HepG2 (cell line): ENCODE results near the gene TXNRD2. TPM values are rescaled to one million over a fixed set of nuclear protein-coding genes. Genes with fewer than 3 reads are reported as not detected.
"Not testable (repeated sequence)": the region's sequence is repeated elsewhere in the genome, so short reads cannot be mapped to it uniquely, and the experiment has no call there.

ENCODE experiments used
- ATAC-seq: fragments of 200-7000 bp; cut with Tn5 transposase; 3 replicates; pipeline ENCODE4 v1.9.1; 2020; ENCODE audit warnings: mild to moderate bottlenecking, moderate library complexity
- BruUV-seq: library from RNA; stranded (reverse); fragments of 400-500 nt; replicated peaks from 2 replicates; lab custom pipeline; 2021; lab: Mats Ljungman, UMichigan
- CTCF ChIA-PET: fragments of 300-600 bp; formaldehyde crosslinking; extraction: SDS; loops from one replicate; lab custom pipeline; 2021; ENCODE audit warnings: low total read pairs, inconsistent platforms, low intra/inter-chr PET ratio; lab: Yijun Ruan, JAX
- POLR2A ChIA-PET: fragments of 350-600 bp; sonication (Branson Sonifier 250); formaldehyde crosslinking; loops from one replicate; lab custom pipeline; 2020; ENCODE audit warnings: antibody characterized with exemption, inconsistent platforms; lab: Yijun Ruan, JAX
- DNase-seq: peaks from one replicate; pipeline ENCODE4 v3.0.0-alpha.2; 2015; ENCODE audit warnings: low spot score
- FAIRE-seq: peaks from 3 replicates; lab custom pipeline; 2011; peaks lifted over from hg19 to GRCh38; lab: Jason Lieb, UNC
- H2AFZ ChIP-seq: one replicate; pipeline ENCODE4 v1.6.1; 2011; ENCODE audit warnings: low read length, inconsistent platforms
- H3K27ac ChIP-seq: fragments of 300-600 bp; 3 replicates; pipeline ENCODE4 v1.8.0; 2011; ENCODE audit warnings: mixed run types, mild to moderate bottlenecking, mixed read lengths, low read length, inconsistent platforms; ENCODE audit not compliant: insufficient read depth; ENCODE audit errors: extremely low read length
- H3K27me3 ChIP-seq, 2 experiments: fragments of 200-600 bp in 1 of 2; 2 replicates in 1 of 2; 3 replicates in 1 of 2; pipeline versions ENCODE4 v1.6.0 to v1.8.0; 2011; ENCODE audit warnings: low read length in 2 of 2, mild to moderate bottlenecking in 2 of 2, moderate library complexity in 2 of 2, inconsistent platforms in 1 of 2; ENCODE audit not compliant: insufficient read depth in 2 of 2, control insufficient read depth in 1 of 2
- H3K36me3 ChIP-seq, 2 experiments: fragments of 200-600 bp in 1 of 2; replicated peaks in 1 of 2; 2 replicates in 1 of 2; 3 replicates in 1 of 2; pipeline versions ENCODE4 v1.5.1 to v1.8.0; 2011; ENCODE audit warnings: low read length in 2 of 2, inconsistent platforms in 1 of 2; ENCODE audit not compliant: insufficient read depth in 2 of 2, control insufficient read depth in 1 of 2
- H3K4me1 ChIP-seq: 2 replicates; pipeline ENCODE4 v1.5.1; 2012; ENCODE audit warnings: low read length, inconsistent platforms; ENCODE audit not compliant: insufficient read depth
- H3K4me2 ChIP-seq: 2 replicates; pipeline ENCODE4 v1.6.0; 2011; ENCODE audit warnings: low read depth, low read length, inconsistent platforms
- H3K4me3 ChIP-seq, 3 experiments: fragments of 200-600 bp in 1 of 3; sonication (generic), shearing (Covaris generic) in 1 of 3; replicated peaks in 1 of 3; 2 replicates each; pipeline ENCODE4 v1.5.1; 2011 to 2016; ENCODE audit warnings: low read length in 3 of 3, inconsistent platforms in 2 of 3, low read depth in 2 of 3, mild to moderate bottlenecking in 2 of 3, control low read depth in 1 of 3, mixed read lengths in 1 of 3; ENCODE audit not compliant: insufficient read depth in 1 of 3
- H3K79me2 ChIP-seq: one replicate; pipeline ENCODE4 v1.6.1; 2011; ENCODE audit warnings: low read length, inconsistent platforms; ENCODE audit not compliant: insufficient read depth
- H3K9ac ChIP-seq: 2 replicates; pipeline ENCODE4 v1.6.0; 2011; ENCODE audit warnings: mild to moderate bottlenecking, low read depth, low read length, inconsistent platforms; ENCODE audit not compliant: insufficient read depth
- H3K9me3 ChIP-seq: 2 replicates; pipeline ENCODE4 v1.5.1; 2012; ENCODE audit warnings: mild to moderate bottlenecking, low read length
- H4K20me1 ChIP-seq: 2 replicates; pipeline ENCODE4 v1.6.0; 2011; ENCODE audit warnings: inconsistent platforms, mild to moderate bottlenecking, low read length, moderate library complexity; ENCODE audit not compliant: insufficient read depth
- DDIT3 ChIP-seq: sonication (generic); formaldehyde crosslinking; IDR thresholded peaks from 2 replicates; pipeline ENCODE4 v1.4.0; 2020; ENCODE audit warnings: mild to moderate bottlenecking, missing genetic modification reagents
- FOXP4 ChIP-seq: sonication (generic); formaldehyde crosslinking; IDR thresholded peaks from 2 replicates; pipeline ENCODE4 v1.4.0; 2020; ENCODE audit warnings: missing genetic modification reagents
- GTF2F1 ChIP-seq: fragments of 150-350 bp; IDR thresholded peaks from 2 replicates; pipeline ENCODE4 v1.6.1; 2014; ENCODE audit warnings: low read length
- KLF6 ChIP-seq: IDR thresholded peaks from 2 replicates; pipeline ENCODE4 v1.8.0; 2016; ENCODE audit warnings: missing biosample characterization, missing genetic modification reagents
- PAWR ChIP-seq: sonication (generic); formaldehyde crosslinking; IDR thresholded peaks from 2 replicates; pipeline ENCODE4 v1.4.0; 2020; ENCODE audit warnings: missing genetic modification reagents, mild to moderate bottlenecking, borderline replicate concordance
- PTBP1 ChIP-seq: fragments of 200-400 bp; formaldehyde crosslinking; IDR thresholded peaks from 2 replicates; pipeline ENCODE4 v1.6.1; 2018; ENCODE audit warnings: low read length, low read depth; ENCODE audit not compliant: poor library complexity, severe bottlenecking
- RNF2 ChIP-seq: fragments of 450-650 bp; conservative IDR thresholded peaks from 2 replicates; pipeline ENCODE4 v1.6.1; 2016; ENCODE audit warnings: low read depth
- TBL1XR1 ChIP-seq: fragments of 150-350 bp; IDR thresholded peaks from 2 replicates; pipeline ENCODE4 v1.6.1; 2014; ENCODE audit warnings: borderline replicate concordance, low read length; ENCODE audit not compliant: partially characterized antibody
- ZBTB21 ChIP-seq: sonication (generic); formaldehyde crosslinking; IDR thresholded peaks from 2 replicates; pipeline ENCODE4 v1.4.0; 2020; ENCODE audit warnings: missing genetic modification reagents
- ZBTB37 ChIP-seq: sonication (generic); formaldehyde crosslinking; IDR thresholded peaks from 2 replicates; pipeline ENCODE4 v1.4.0; 2020; ENCODE audit warnings: mild to moderate bottlenecking, missing genetic modification reagents
- ZFYVE20 ChIP-seq: sonication (generic); formaldehyde crosslinking; IDR thresholded peaks from 2 replicates; pipeline ENCODE4 v1.8.0; 2023; ENCODE audit warnings: low read depth, mild to moderate bottlenecking, moderate library complexity, missing genetic modification reagents, borderline replicate concordance
- ZNF326 ChIP-seq: sonication (generic); formaldehyde crosslinking; IDR thresholded peaks from 2 replicates; pipeline ENCODE4 v1.4.0; 2020; ENCODE audit warnings: missing genetic modification reagents, borderline replicate concordance
- ZNF33B ChIP-seq: sonication (generic); formaldehyde crosslinking; IDR thresholded peaks from 2 replicates; pipeline ENCODE4 v1.5.1; 2020; ENCODE audit warnings: mild to moderate bottlenecking, missing genetic modification reagents
- ZNF761 ChIP-seq: sonication (generic); formaldehyde crosslinking; conservative IDR thresholded peaks from 2 replicates; pipeline ENCODE4 v1.4.0; 2020; ENCODE audit warnings: mild to moderate bottlenecking, missing genetic modification reagents
- WGBS: methylation state at CpG from one replicate; pipeline ENCODE4 v1.1.6; 2017; ENCODE audit warnings: low lambda C conversion rate; 5-methylcytosine and 5-hydroxymethylcytosine counted together
- in situ Hi-C: cut with HindIII; loops from 2 replicates; pipeline ENCODE4 v1.10.0; 2017; ENCODE audit warnings: low pct_unique_long_range_greater_than_20kb; ENCODE audit not compliant: extremely low pct_ligation_motif_present
- intact Hi-C: fragments of 100-400 bp; cut with micrococcal nuclease; formaldehyde crosslinking; loops from one replicate; pipeline ENCODE4 v1.10.0; 2022; ENCODE audit not compliant: unreplicated experiment
- polyA plus RNA-seq, 8 experiments: library from polyadenylated mRNA; depleted of rRNA in 3 of 8; stranded (reverse) in 7 of 8; unstranded in 1 of 8; fragments of >200 nt; fragmentation: Illumina TruSeq in 4 of 8; extraction: Trizol in 4 of 8; gene quantifications; 2 replicates each; pipeline versions ENCODE4 v1.2.1 to v1.2.3, GENCODE V29; 2011 to 2016; ENCODE audit warnings: low read depth in 4 of 8, missing spikeins in 1 of 8, mixed read lengths in 1 of 8; ENCODE audit not compliant: insufficient read depth in 1 of 8
- total RNA-seq, 5 experiments: library from RNA; depleted of rRNA; stranded (reverse); fragments of >200 nt; fragmentation: Illumina TruSeq; extraction: Trizol; gene quantifications; 2 replicates each; pipeline ENCODE4 v1.2.3, GENCODE V29; 2016; ENCODE audit warnings: low read depth in 1 of 5

TXNRD2 gene
- total and polyA plus RNA-seq, 2 of the 13 experiments (the other 11 are each of a cell fraction or from before 2014, with no cell fraction given), result 17.5 to 18.6 TPM

GRCh38 chr22:19883446-19883845 lies 58.2 kb downstream of the TXNRD2 start:
- 96% methylated on average over 8 of the region's 8 CpGs for WGBS
- DNase-seq, H3K9me3 ChIP-seq, H3K4me2 ChIP-seq, H3K36me3 ChIP-seq, CTCF ChIA-PET, H3K79me2 ChIP-seq, in situ Hi-C loops, POLR2A ChIA-PET, H3K9ac ChIP-seq, H3K27me3 ChIP-seq, H3K4me3 ChIP-seq, ATAC-seq, BruUV-seq, H2AFZ ChIP-seq, FAIRE-seq, H4K20me1 ChIP-seq, intact Hi-C loops, H3K27ac ChIP-seq: not testable (repeated sequence)
- H3K4me1 ChIP-seq, result peaks cover 34% of the 10 kb centered on the region

- intact Hi-C loops, result no loop called here
- no peak overlapping the region for H3K4me3 ChIP-seq
- H3K4me2 ChIP-seq, result no peak overlapping the region
- FAIRE-seq (no peak), DNase-seq (no peak), ATAC-seq (no peak)
- ChIA-PET POLR2A (no interaction called here), CTCF (no interaction called here)
- 94% methylated on average over 18 of the region's 26 CpGs for WGBS
- H3K9me3 ChIP-seq, result no peaks in the 10 kb centered on the region
- no peaks in the 10 kb centered on the region for H3K36me3 ChIP-seq
- H3K4me1 ChIP-seq, result peaks cover 34% of the 10 kb centered on the region
- no peak overlapping the region for H3K9ac ChIP-seq
- H3K79me2 ChIP-seq, result no peaks in the 10 kb centered on the region
- BruUV-seq, result no TSS peak
- no peak overlapping the region for H2AFZ ChIP-seq
- in situ Hi-C loops, result no loop called here
- no peak overlapping the region for H3K27ac ChIP-seq
- H4K20me1 ChIP-seq, result no peaks in the 10 kb centered on the region
- H3K27me3 ChIP-seq, result no peaks in the 10 kb centered on the region
- TF ChIP-seq ZNF326 (CRISPR knock-in tag), result no peak
- TF ChIP-seq DDIT3, result no peak
- TF ChIP-seq ZNF33B (CRISPR knock-in tag), result no peak
- TF ChIP-seq FOXP4 (CRISPR knock-in tag), result no peak
- no peak for TF ChIP-seq ZFYVE20 (CRISPR knock-in tag)
- no peak for TF ChIP-seq KLF6 (CRISPR knock-in tag)
- no peak for TF ChIP-seq ZBTB37 (CRISPR knock-in tag)
- TF ChIP-seq PTBP1, result no peak
- no peak for TF ChIP-seq ZBTB21
- TF ChIP-seq GTF2F1, result no peak
- no peak for TF ChIP-seq PAWR (CRISPR knock-in tag)
- no peak for TF ChIP-seq RNF2
- no peak for TF ChIP-seq ZNF761 (CRISPR knock-in tag)
- no peak for TF ChIP-seq TBL1XR1
Observed at GRCh38 chr22:19882446-19883381, 58.9 kb downstream of the TXNRD2 start.
